ENCODE measurements around the gene PRR23B. TPM values are rescaled to one million over a fixed set of nuclear protein-coding genes. Genes with fewer than 3 reads are reported as not detected.

The PRR23B gene
- total RNA-seq = not detected in 2 replicates

DNA sequence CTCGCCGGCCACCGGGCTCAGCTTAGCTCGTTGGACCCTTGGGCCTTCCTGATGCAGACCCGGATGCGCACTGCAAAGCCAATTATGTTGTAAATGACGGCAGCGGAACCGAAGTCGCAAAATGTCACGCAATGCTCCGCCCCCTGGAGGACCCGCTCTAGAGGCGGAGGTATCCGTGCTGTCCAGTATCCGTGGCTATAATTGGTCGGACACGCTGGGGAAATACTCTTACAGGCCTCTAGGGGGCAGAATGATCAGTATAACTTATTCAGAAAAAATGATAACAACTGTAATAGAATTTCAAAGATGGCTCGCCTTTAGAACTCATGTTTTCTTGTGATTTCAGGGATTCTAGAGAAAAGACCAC, at the start of gene PRR23B:
Gene PRR23B, minus strand, starts transcription at position 59 of the 367 bp plus-strand sequence. CDS start 265 bp downstream, outside the sequence.

DNA sequence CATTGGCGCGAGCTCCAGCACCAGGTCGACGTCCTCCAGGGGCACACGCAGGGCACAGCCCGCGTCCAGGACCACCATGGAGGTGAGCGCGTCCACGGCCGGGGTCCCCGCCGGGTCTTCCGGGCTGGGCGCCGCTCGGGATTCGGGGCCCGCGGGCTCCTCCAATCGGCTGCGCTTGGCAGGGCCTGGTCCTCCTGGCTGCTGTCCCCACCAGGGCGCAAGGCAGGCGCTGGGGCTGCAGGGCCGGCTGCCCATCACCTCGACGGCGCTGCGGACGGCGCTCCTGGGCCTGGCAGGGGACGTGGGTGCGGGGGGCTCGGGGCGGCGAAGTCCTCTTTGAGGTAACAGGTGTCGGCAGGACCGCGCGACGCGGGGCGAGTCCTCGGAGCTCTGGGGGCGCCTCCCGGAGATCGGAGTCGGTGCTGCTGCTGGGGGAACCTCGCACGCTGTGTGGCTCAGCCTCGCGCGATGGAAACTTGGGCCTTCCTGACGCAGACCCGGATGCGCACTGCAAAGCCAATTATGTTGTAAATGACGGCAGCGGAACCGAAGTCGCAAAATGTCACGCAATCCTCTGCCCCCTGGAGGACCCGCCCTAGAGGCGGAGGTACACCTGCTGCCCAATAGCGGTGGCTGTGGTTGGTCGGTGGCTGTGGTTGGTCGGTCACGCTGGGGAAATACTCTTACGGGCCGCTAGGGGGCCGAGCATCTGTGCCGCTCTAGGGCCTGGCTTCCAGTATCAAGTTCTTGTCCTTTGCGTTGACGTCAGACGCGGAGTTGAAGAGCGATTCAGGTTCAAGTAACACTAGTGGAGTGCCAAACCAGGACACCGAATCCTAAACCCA, 23.9 kb upstream of the PRR23B start, which contains the start of gene PRR23C:
Gene PRR23C, minus strand, starts transcription at position 527 of the 845 bp plus-strand sequence. Its CDS starts 272 bp downstream, at position 255.

DNA sequence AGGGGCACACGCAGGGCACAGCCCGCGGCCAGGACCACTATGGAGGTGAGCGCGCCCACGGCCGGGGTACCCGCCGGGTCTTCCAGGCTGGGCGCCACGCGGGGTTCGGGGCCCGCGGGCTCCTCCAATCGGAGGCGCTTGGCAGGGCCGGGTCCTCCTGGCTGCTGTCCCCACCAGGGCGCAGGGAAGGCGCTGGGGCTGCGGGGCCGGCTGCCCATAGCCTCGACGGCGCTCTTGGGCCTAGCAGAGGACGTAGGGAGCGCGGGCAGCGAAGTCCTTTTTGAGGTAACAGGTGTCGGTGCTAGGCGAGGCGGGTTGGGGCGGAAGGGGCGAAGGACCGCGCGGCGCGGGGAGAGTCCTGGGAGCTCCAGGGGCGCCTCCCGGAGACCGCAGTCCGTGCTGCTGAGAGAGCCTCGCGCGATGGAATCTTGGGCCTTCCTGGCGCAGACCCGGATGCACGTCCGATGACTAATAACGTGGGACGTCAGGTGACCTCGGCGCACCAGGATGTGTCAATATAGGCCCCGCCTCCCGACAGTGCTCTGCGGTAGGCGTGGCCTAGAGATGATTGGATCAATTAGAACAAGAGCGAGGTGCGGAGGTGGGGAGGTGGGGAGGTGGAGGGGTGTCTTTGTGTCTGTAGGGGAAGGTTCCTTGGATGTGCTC, 14.5 kb downstream of the PRR23B start, which contains the start of gene PRR23A:
Gene PRR23A, minus strand, starts transcription at position 218 of the 666 bp plus-strand sequence. Its CDS starts 0 bp downstream, at position 218.

Other genes starting within 250 kb of the PRR23B start
- 11.2 and 30.6 TPM in 2 replicates for gene PIK3CB, start 186.0 kb downstream of the PRR23B start, total RNA-seq
- gene FOXL2, start 73.8 kb downstream of the PRR23B start, total RNA-seq = under 0.01 TPM in 1 of 2 replicates, not detected in the other
- gene FOXL2NB, start 73.7 kb downstream of the PRR23B start, total RNA-seq = not detected in 2 replicates
- not detected in 2 replicates for gene PRR23A, start 14.7 kb downstream of the PRR23B start, total RNA-seq
- gene PRR23C, start 24.0 kb upstream of the PRR23B start, total RNA-seq = not detected in 2 replicates

All from bladder microvascular endothelial cell (primary cell).